Lung (tissue), 12 donors: ENCODE measurements around the gene GPS1. TPM values are rescaled to one million over a fixed set of nuclear protein-coding genes. Genes with fewer than 3 reads are reported as not detected.

ENCODE experiments used
- ATAC-seq: fragments of 200-7000 bp; cut with Tn5 transposase; one replicate; pipeline ENCODE4 v1.9.1; 2020; ENCODE audit warnings: moderate number of reproducible peaks; ENCODE audit not compliant: insufficient read depth, low FRiP score
- DNase-seq, 3 donors: peaks; one replicate each; pipeline ENCODE4 v3.0.0-alpha.2; 2013 to 2017
- H3K27ac ChIP-seq, 2 donors: one replicate each; pipeline ENCODE4 v1.5.1; 2013; ENCODE audit warnings: mild to moderate bottlenecking in 2 of 2, moderate library complexity in 2 of 2, control low read depth in 1 of 2, inconsistent platforms in 1 of 2, low read depth in 1 of 2, low read length in 1 of 2
- H3K27me3 ChIP-seq, 3 donors: one replicate each; pipeline ENCODE4 v1.5.1; 2013; ENCODE audit warnings: low read length in 2 of 3; ENCODE audit not compliant: control insufficient read depth in 3 of 3, insufficient read depth in 3 of 3
- H3K36me3 ChIP-seq, 4 donors: one replicate each; pipeline ENCODE4 v1.5.1; 2013; ENCODE audit warnings: low read length in 4 of 4, mild to moderate bottlenecking in 1 of 4, moderate library complexity in 1 of 4; ENCODE audit not compliant: control insufficient read depth in 4 of 4, insufficient read depth in 4 of 4
- H3K4me1 ChIP-seq, 5 donors: one replicate each; pipeline ENCODE4 v1.5.1; 2013; ENCODE audit warnings: low read length in 5 of 5, mild to moderate bottlenecking in 2 of 5, moderate library complexity in 1 of 5; ENCODE audit not compliant: control insufficient read depth in 5 of 5, insufficient read depth in 5 of 5
- H3K4me3 ChIP-seq: one replicate; pipeline ENCODE4 v1.5.1; 2013; ENCODE audit warnings: mild to moderate bottlenecking, control low read depth, moderate library complexity
- H3K9ac ChIP-seq, 2 donors: one replicate each; pipeline ENCODE4 v1.5.1; 2013; ENCODE audit warnings: low read length in 2 of 2, control low read depth in 1 of 2; ENCODE audit not compliant: insufficient read depth in 1 of 2
- H3K9me3 ChIP-seq, 4 donors: one replicate each; pipeline ENCODE4 v1.5.1; 2013; ENCODE audit warnings: low read length in 3 of 4, mild to moderate bottlenecking in 1 of 4, moderate library complexity in 1 of 4; ENCODE audit not compliant: control insufficient read depth in 4 of 4, insufficient read depth in 3 of 4
- WGBS, 2 donors: extraction: QIAGEN DNeasy Blood & Tissue Kit; methylation state at CpG; one replicate each; pipeline ENCODE4 v1.1.7; 2013; 5-methylcytosine and 5-hydroxymethylcytosine counted together
- polyA plus RNA-seq, 2 donors: library from polyadenylated mRNA; stranded (reverse); fragments of 200-250 nt; gene quantifications; one replicate each; pipeline ENCODE4 v1.2.1, GENCODE V29; 2013
- total RNA-seq, 2 donors: library from RNA; depleted of rRNA in 1 of 2; stranded (reverse); fragments of >200 nt in 1 of 2; gene quantifications; one replicate each; pipeline ENCODE4 v1.2.1, GENCODE V29; 2014 to 2021
- TF ChIP-seq, protein P1 (sequence below): IDR thresholded peaks from 2 replicates; pipeline ENCODE4 v1.5.1; 2012; ENCODE audit warnings: mild to moderate bottlenecking; ENCODE audit errors: control extremely low read depth, extremely low read depth
- donor health status: control.
- donor health status: control.
- donor health status: Bipolar disorder and iron deficiency.
- donor health status: healthy.
- donor health status: DM: yes; HTN: yes; CAD: no.

GPS1 gene
- total and polyA plus RNA-seq, 4 donors = 71.0 to 102 (median 89.4) TPM

DNA sequence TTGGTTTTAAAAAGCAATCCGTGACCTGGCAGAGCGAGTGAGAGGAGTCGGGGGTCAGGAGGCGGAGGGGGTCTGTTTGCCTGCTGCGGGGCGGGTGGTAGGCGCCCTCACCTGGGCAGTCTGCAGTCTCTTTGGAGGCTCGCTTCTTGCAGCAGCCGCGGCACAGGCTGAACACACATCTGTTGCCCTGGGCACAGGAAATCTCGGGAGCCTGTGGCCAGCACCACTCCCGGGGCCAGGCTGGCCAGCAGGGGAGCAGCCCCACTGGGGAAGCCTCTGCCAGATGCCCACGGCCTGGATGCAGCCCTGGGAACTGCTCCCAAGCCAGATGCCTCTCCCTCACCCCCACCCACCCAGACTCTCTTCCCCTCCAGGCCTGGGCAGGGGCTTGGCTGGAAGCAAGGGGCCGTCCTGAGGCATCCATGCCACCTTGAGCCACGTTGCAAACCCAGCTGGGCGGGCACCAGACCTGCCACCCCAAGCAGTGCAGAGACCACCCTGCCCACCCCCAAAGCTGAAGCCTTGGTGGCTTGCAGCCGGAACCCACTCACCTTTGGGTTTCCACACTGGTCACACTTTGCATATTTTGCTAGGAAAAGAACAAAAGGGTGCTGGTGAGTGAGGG, 6.6 kb downstream of the GPS1 start:
- H3K9ac ChIP-seq = no peak overlapping the region

DNA sequence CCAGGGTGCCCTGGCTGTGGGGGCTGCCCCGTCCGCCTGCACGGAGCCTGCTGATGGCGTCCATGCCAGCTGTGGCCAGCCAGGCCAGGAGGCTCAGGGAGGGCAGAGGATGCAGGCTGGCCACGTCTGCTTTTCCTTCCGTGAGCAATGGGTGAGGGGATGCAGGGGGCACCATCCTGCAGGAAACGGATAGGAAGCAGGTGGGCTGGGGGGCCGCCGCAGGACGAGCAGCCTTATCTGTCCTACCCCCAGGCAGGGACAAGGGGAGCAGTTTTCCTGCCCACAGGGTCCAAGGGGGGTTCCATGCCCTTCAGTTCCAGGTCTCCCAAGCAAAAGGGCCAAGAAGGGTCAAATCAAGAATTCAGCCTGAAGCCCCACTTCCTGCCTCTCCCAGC, 7.2 kb downstream of the GPS1 start:
- no peaks in the 10 kb centered on the region for H3K4me1 ChIP-seq
- no peaks in the 10 kb centered on the region for H3K9me3 ChIP-seq
- WGBS, 2 donors = 77 to 85% methylated on average over 10 of the region's 10 CpGs
- TF ChIP-seq, protein P1, sequence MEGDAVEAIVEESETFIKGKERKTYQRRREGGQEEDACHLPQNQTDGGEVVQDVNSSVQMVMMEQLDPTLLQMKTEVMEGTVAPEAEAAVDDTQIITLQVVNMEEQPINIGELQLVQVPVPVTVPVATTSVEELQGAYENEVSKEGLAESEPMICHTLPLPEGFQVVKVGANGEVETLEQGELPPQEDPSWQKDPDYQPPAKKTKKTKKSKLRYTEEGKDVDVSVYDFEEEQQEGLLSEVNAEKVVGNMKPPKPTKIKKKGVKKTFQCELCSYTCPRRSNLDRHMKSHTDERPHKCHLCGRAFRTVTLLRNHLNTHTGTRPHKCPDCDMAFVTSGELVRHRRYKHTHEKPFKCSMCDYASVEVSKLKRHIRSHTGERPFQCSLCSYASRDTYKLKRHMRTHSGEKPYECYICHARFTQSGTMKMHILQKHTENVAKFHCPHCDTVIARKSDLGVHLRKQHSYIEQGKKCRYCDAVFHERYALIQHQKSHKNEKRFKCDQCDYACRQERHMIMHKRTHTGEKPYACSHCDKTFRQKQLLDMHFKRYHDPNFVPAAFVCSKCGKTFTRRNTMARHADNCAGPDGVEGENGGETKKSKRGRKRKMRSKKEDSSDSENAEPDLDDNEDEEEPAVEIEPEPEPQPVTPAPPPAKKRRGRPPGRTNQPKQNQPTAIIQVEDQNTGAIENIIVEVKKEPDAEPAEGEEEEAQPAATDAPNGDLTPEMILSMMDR = no peak
- DNase-seq (no peak), ATAC-seq (no peak)
- no peak overlapping the region for H3K9ac ChIP-seq
- H3K27me3 ChIP-seq = no peaks in the 10 kb centered on the region
- peaks cover 5 to 93% (median 19%) of the 10 kb centered on the region in 4 donors for H3K36me3 ChIP-seq
- H3K4me3 ChIP-seq = no peak overlapping the region
- no peak overlapping the region for H3K27ac ChIP-seq

More for the DNA sequence above, 6.6 kb downstream of the GPS1 start:
- Histone ChIP-seq H3K4me1 (peaks cover 0 to 2% (median 0%) of the 10 kb centered on the region in 5 donors), H3K27ac (no peak overlapping the region), H3K9me3 (no peaks in the 10 kb centered on the region), H3K27me3 (no peaks in the 10 kb centered on the region), H3K36me3 (peaks cover 5 to 93% (median 19%) of the 10 kb centered on the region in 4 donors), H3K4me3 (no peak overlapping the region)
- TF ChIP-seq, protein P1 = no peak
- ATAC-seq (no peak), DNase-seq (no peak)
- 81 to 92% methylated on average over 17 of the region's 17 CpGs for whole genome bisulfite sequencing, 2 donors

DNA sequence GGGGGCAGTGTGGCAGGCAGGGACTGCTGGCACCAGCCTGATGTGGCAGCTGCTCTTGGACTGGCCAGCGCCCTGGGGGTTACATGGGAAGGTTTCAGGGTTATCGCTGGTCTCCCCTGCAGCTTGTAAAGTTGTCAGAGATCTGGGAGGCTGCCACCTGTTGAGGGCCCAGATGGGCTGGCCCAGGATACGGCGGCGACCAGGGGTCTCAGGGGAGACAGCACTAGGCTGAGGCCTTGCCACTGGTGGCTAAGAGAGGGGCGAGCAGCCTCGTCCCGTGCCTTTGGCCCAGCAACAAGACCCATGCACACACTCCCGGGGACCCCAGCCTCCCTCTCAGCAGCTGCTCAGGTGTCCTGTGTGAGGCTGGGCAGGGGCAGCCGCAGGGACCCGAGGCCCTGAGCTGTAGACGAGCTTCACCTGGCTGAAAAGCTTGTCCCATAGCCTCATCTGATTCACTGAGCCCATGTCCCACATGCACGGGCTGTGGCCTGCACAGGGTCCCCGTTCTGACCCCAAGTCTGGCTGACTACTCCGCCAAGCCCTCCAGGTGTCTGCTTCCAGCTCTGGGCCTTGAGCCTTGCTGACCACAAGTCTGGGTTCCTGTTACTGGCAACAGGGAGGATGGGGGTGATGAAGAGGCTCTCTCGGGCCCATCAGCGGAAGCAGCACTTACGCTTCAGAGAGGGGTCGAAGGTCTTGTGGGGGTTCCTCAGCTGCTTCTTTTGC, 7.7 kb downstream of the GPS1 start:
- DNase-seq = no peak
- no peak for ATAC-seq
- Histone ChIP-seq H3K9me3 (no peaks in the 10 kb centered on the region), H3K36me3 (peaks cover 5 to 92% (median 19%) of the 10 kb centered on the region in 4 donors), H3K27me3 (no peaks in the 10 kb centered on the region), H3K27ac (no peak overlapping the region), H3K9ac (no peak overlapping the region), H3K4me1 (peaks cover 0 to 4% (median 3%) of the 10 kb centered on the region in 5 donors), H3K4me3 (no peak overlapping the region)
- TF ChIP-seq, protein P1 = no peak
- 87 to 88% methylated on average over 18 to 19 of the region's 19 CpGs for WGBS, 2 donors
